Transverse colon (tissue), 4 donors: Measurements from ENCODE around the gene HECTD4. TPM values are rescaled to one million over a fixed set of nuclear protein-coding genes. Genes with fewer than 3 reads are reported as not detected.
"Not testable (repeated sequence)": the region's sequence is repeated elsewhere in the genome, so short reads cannot be mapped to it uniquely, and the experiment has no call there.

ENCODE experiments used
- DNase-seq: peaks from one replicate; pipeline ENCODE4 v3.0.0-alpha.2; 2019
- H3K27ac ChIP-seq, 4 donors: fragments of 200-600 bp; sonication (generic); 2 replicates each; pipeline ENCODE4 v1.5.1; 2016 to 2018; ENCODE audit warnings: inconsistent platforms in 4 of 4
- H3K27me3 ChIP-seq: fragments of 200-600 bp; sonication (generic); 2 replicates; pipeline ENCODE4 v1.5.1; 2017; ENCODE audit warnings: inconsistent platforms
- H3K36me3 ChIP-seq, 4 donors: fragments of 200-600 bp; sonication (generic); 2 replicates each; pipeline ENCODE4 v1.5.1; 2017 to 2019; ENCODE audit warnings: inconsistent platforms in 4 of 4
- H3K4me1 ChIP-seq, 4 donors: fragments of 200-600 bp; sonication (generic); 2 replicates each; pipeline ENCODE4 v1.5.1; 2017 to 2020; ENCODE audit warnings: inconsistent platforms in 4 of 4
- H3K4me3 ChIP-seq, 4 donors: fragments of 200-600 bp; sonication (generic); 1 replicate in 1 of 4; 2 replicates in 3 of 4; pipeline versions ENCODE4 v1.5.1 to v1.6.1; 2017 to 2019; ENCODE audit warnings: inconsistent platforms in 4 of 4
- H3K9me3 ChIP-seq, 2 donors: fragments of 200-600 bp; sonication (generic); 2 replicates each; pipeline ENCODE4 v1.5.1; 2017 to 2019; ENCODE audit warnings: inconsistent platforms in 2 of 2
- CTCF ChIP-seq, 5 experiments: fragments of 200-600 bp in 3 of 5; fragments of 450-650 bp in 2 of 5; sonication (generic) in 3 of 5; IDR thresholded peaks; 1 replicate in 2 of 5; 2 replicates in 3 of 5; pipeline ENCODE4 v1.5.1; 2016 to 2017; ENCODE audit warnings: antibody characterized with exemption in 5 of 5, inconsistent platforms in 3 of 5, mild to moderate bottlenecking in 2 of 5, moderate library complexity in 1 of 5
- EP300 ChIP-seq: sonication (generic); formaldehyde crosslinking; IDR thresholded peaks from one replicate; pipeline ENCODE4 v1.6.1; 2017; ENCODE audit warnings: antibody characterized with exemption, low read depth
- POLR2A ChIP-seq: fragments of 450-650 bp; IDR thresholded peaks from one replicate; pipeline ENCODE4 v1.6.1; 2016; ENCODE audit warnings: antibody characterized with exemption, mild to moderate bottlenecking, moderate library complexity
- POLR2AphosphoS5 ChIP-seq, 3 donors: sonication (generic); formaldehyde crosslinking; IDR thresholded peaks; one replicate each; pipeline ENCODE4 v1.6.1; 2016; ENCODE audit warnings: antibody characterized with exemption in 3 of 3
- WGBS, 2 donors: methylation state at CpG; one replicate each; pipeline ENCODE4 v1.1.5; 2018; ENCODE audit warnings: low coverage in 1 of 2; 5-methylcytosine and 5-hydroxymethylcytosine counted together
- in situ Hi-C, 4 donors: fragments of 200-750 bp; cut with MboI; loops; one replicate each; pipeline versions ENCODE4 v1.15.0 to v1.15.1; 2017; ENCODE audit warnings: low sequenced_read_pairs in 3 of 4, low pct_ligation_motif_present in 1 of 4, low pct_unique_long_range_greater_than_20kb in 1 of 4
- intact Hi-C: fragments of 100-400 bp; cut with DNase I; formaldehyde crosslinking; loops from one replicate; pipeline ENCODE4 v1.15.1; 2023; ENCODE audit warnings: low total_unique reads
- total RNA-seq, 4 donors: library from RNA; depleted of rRNA; stranded (reverse); fragments of >200 nt; gene quantifications; one replicate each; pipeline ENCODE4 v1.1.0, GENCODE V29; 2016

HECTD4 gene
- total RNA-seq, 4 donors from 2014 or later = 52.6 to 171 (median 121) TPM

GRCh38 chr12:112233242-112233641 lies 149.0 kb downstream of the HECTD4 start:
- Histone ChIP-seq H3K27me3 (no peaks in the 10 kb centered on the region), H3K27ac (no peak overlapping the region), H3K36me3 (peaks cover 0 to 70% (median 31%) of the 10 kb centered on the region in 4 donors), H3K4me1 (no peaks in the 10 kb centered on the region), H3K9me3 (no peaks in the 10 kb centered on the region), H3K4me3 (no peak overlapping the region)
- intact Hi-C loops (no loop called here), in situ Hi-C loops (no loop called here)
- 84 to 95% methylated on average over 3 to 4 of the region's 4 CpGs for WGBS, 2 donors
- no peak for TF ChIP-seq POLR2A
- no peak for TF ChIP-seq EP300
- no peak for TF ChIP-seq POLR2AphosphoS5 (IDR thresholded peaks at IDR 0.05)
- TF ChIP-seq CTCF (IDR thresholded peaks at IDR 0.05) = no peak
- no peak for DNase-seq

- no peaks in the 10 kb centered on the region for H3K27me3 ChIP-seq
- 87 to 92% methylated on average over 4 of the region's 4 CpGs for WGBS, 2 donors
Measured at GRCh38 chr12:112230136-112230535, 152.1 kb downstream of the HECTD4 start.

GRCh38 chr12:112226768-112227167 lies 155.5 kb downstream of the HECTD4 start:
- in situ Hi-C loops (no loop called here), intact Hi-C loops (no loop called here)
- Histone ChIP-seq H3K4me3 (no peak overlapping the region), H3K4me1 (no peaks in the 10 kb centered on the region), H3K36me3 (peaks cover 0 to 54% (median 16%) of the 10 kb centered on the region in 4 donors), H3K9me3 (no peaks in the 10 kb centered on the region), H3K27me3 (no peaks in the 10 kb centered on the region), H3K27ac (no peak overlapping the region)
- no peak for DNase-seq
- TF ChIP-seq POLR2AphosphoS5 (IDR thresholded peaks at IDR 0.05) (no peak), EP300 (no peak), CTCF (IDR thresholded peaks at IDR 0.05) (no peak), POLR2A (no peak)
- 80 to 86% methylated on average over 3 of the region's 3 CpGs for WGBS, 2 donors

More at GRCh38 chr12:112230136-112230535, 152.1 kb downstream of the HECTD4 start:
- Histone ChIP-seq H3K9me3 (no peaks in the 10 kb centered on the region), H3K36me3 (peaks cover 0 to 63% (median 24%) of the 10 kb centered on the region in 4 donors), H3K4me3 (no peak overlapping the region), H3K27ac (no peak overlapping the region), H3K4me1 (no peaks in the 10 kb centered on the region)
- intact Hi-C loops = no loop called here
- no peak for TF ChIP-seq EP300
- no peak for TF ChIP-seq CTCF (IDR thresholded peaks at IDR 0.05)
- no peak for TF ChIP-seq POLR2AphosphoS5 (IDR thresholded peaks at IDR 0.05)
- TF ChIP-seq POLR2A = no peak
- no peak for DNase-seq
- in situ Hi-C loops = no loop called here

- H3K27me3 ChIP-seq, H3K4me1 ChIP-seq, intact Hi-C loops, H3K9me3 ChIP-seq, in situ Hi-C loops, DNase-seq, H3K4me3 ChIP-seq, H3K27ac ChIP-seq: not testable (repeated sequence)
- peaks cover 0 to 37% (median 13%) of the 10 kb centered on the region in 4 donors for H3K36me3 ChIP-seq
- 66 to 89% methylated on average over 2 to 7 of the region's 7 CpGs for WGBS, 2 donors
Measured at GRCh38 chr12:112220628-112221027, 161.6 kb downstream of the HECTD4 start.

- in situ Hi-C loops (no loop called here), intact Hi-C loops (no loop called here)
- TF ChIP-seq EP300 (no peak), POLR2A (no peak), POLR2AphosphoS5 (IDR thresholded peaks at IDR 0.05) (no peak)
- no peak overlapping the region for H3K4me3 ChIP-seq
- 77 to 87% methylated on average over 2 to 11 of the region's 11 CpGs for WGBS, 2 donors
- no peaks in the 10 kb centered on the region for H3K27me3 ChIP-seq
- no peak overlapping the region for H3K27ac ChIP-seq
- no peaks in the 10 kb centered on the region for H3K9me3 ChIP-seq
- no peak for DNase-seq
- no peaks in the 10 kb centered on the region for H3K4me1 ChIP-seq
- H3K36me3 ChIP-seq = peaks cover 0 to 43% (median 13%) of the 10 kb centered on the region in 4 donors
Measured at GRCh38 chr12:112219195-112219594, 163.0 kb downstream of the HECTD4 start.
